HepG2 (cell line): ENCODE measurements around the gene METTL27. TPM values are rescaled to one million over a fixed set of nuclear protein-coding genes. Genes with fewer than 3 reads are reported as not detected.
A peak's percentile ranks its signal among the peaks of the same experiment; 100 is the strongest.

Experiments used
- ELF4 ChIP-seq: sonication (generic); formaldehyde crosslinking; IDR thresholded peaks from 2 replicates; pipeline ENCODE4 v1.5.0; 2020; ENCODE audit warnings: missing genetic modification reagents, mild to moderate bottlenecking, moderate library complexity, borderline replicate concordance
- IKZF4 ChIP-seq: sonication (generic); formaldehyde crosslinking; IDR thresholded peaks from 2 replicates; pipeline ENCODE4 v1.5.1; 2020; ENCODE audit warnings: borderline replicate concordance, mild to moderate bottlenecking, low read depth, missing genetic modification reagents; ENCODE audit errors: not compliant biosample characterization
- IRF2 ChIP-seq: IDR thresholded peaks from 2 replicates; pipeline ENCODE4 v1.6.1; 2018; ENCODE audit warnings: missing genetic modification reagents, missing compliant biosample characterization
- MEIS2 ChIP-seq: sonication (generic); formaldehyde crosslinking; IDR thresholded peaks from 2 replicates; pipeline ENCODE4 v1.9.0; 2021; ENCODE audit warnings: mild to moderate bottlenecking, missing genetic modification reagents
- MXI1 ChIP-seq: IDR thresholded peaks from 3 replicates; pipeline ENCODE4 v1.6.1; 2012; ENCODE audit warnings: low read depth, low read length, inconsistent platforms, borderline replicate concordance
- MYC ChIP-seq: sonication (generic); formaldehyde crosslinking; IDR thresholded peaks from 2 replicates; pipeline ENCODE4 v1.9.0; 2021; ENCODE audit warnings: missing genetic modification reagents, borderline replicate concordance
- POLR2AphosphoS2 ChIP-seq: IDR thresholded peaks from 2 replicates; pipeline ENCODE4 v1.6.1; 2011; ENCODE audit warnings: low read depth, low read length, improper control_type of control experiment
- RBM22 ChIP-seq: fragments of 200-400 bp; formaldehyde crosslinking; optimal IDR thresholded peaks from 2 replicates; pipeline ENCODE3; 2017; ENCODE audit warnings: mild to moderate bottlenecking, low read length, moderate library complexity
- SNRNP70 ChIP-seq: fragments of 200-400 bp; formaldehyde crosslinking; IDR thresholded peaks from 2 replicates; pipeline ENCODE4 v1.6.1; 2017; ENCODE audit warnings: mild to moderate bottlenecking, low read depth, low read length, moderate library complexity
- TAF15 ChIP-seq: fragments of 200-400 bp; formaldehyde crosslinking; IDR thresholded peaks from one replicate; pipeline ENCODE4 v1.6.1; 2018; ENCODE audit warnings: mild to moderate bottlenecking, low read depth, low read length; ENCODE audit not compliant: poor library complexity, severe bottlenecking
- TOPORS ChIP-seq: sonication (generic); formaldehyde crosslinking; IDR thresholded peaks from 2 replicates; pipeline ENCODE4 v1.8.0; 2023; ENCODE audit warnings: mild to moderate bottlenecking, missing genetic modification reagents
- ZBTB20 ChIP-seq: sonication (generic); formaldehyde crosslinking; IDR thresholded peaks from 2 replicates; pipeline ENCODE4 v1.8.1; 2023; ENCODE audit warnings: missing genetic modification reagents, low read depth, mild to moderate bottlenecking, borderline replicate concordance
- ZFAT ChIP-seq: sonication (generic); formaldehyde crosslinking; conservative IDR thresholded peaks from 2 replicates; pipeline ENCODE4 v1.8.1; 2023; ENCODE audit warnings: missing genetic modification reagents, inconsistent platforms
- ZNF143 ChIP-seq: sonication (generic); formaldehyde crosslinking; IDR thresholded peaks from 2 replicates; pipeline ENCODE4 v1.4.0; 2020; ENCODE audit warnings: missing genetic modification reagents
- ZNF530 ChIP-seq: sonication (generic); formaldehyde crosslinking; IDR thresholded peaks from 2 replicates; pipeline ENCODE4 v1.5.0; 2020; ENCODE audit warnings: low read depth, mild to moderate bottlenecking, missing genetic modification reagents
- ZNF574 ChIP-seq: sonication (generic); formaldehyde crosslinking; IDR thresholded peaks from 2 replicates; pipeline ENCODE4 v1.4.0; 2020; ENCODE audit warnings: missing genetic modification reagents
- polyA plus RNA-seq, 8 experiments: library from polyadenylated mRNA; depleted of rRNA in 3 of 8; stranded (reverse) in 7 of 8; unstranded in 1 of 8; fragments of >200 nt; fragmentation: Illumina TruSeq in 4 of 8; extraction: Trizol in 4 of 8; gene quantifications; 2 replicates each; pipeline versions ENCODE4 v1.2.1 to v1.2.3, GENCODE V29; 2011 to 2016; ENCODE audit warnings: low read depth in 4 of 8, missing spikeins in 1 of 8, mixed read lengths in 1 of 8; ENCODE audit not compliant: insufficient read depth in 1 of 8
- total RNA-seq, 5 experiments: library from RNA; depleted of rRNA; stranded (reverse); fragments of >200 nt; fragmentation: Illumina TruSeq; extraction: Trizol; gene quantifications; 2 replicates each; pipeline ENCODE4 v1.2.3, GENCODE V29; 2016; ENCODE audit warnings: low read depth in 1 of 5
- TF ChIP-seq, protein P1 (sequence below): sonication (generic); formaldehyde crosslinking; IDR thresholded peaks from 2 replicates; pipeline ENCODE4 v1.8.1; 2023; ENCODE audit warnings: mild to moderate bottlenecking, inconsistent platforms, moderate library complexity, missing genetic modification reagents, borderline replicate concordance
- TF ChIP-seq, protein P2 (sequence below): sonication (generic); formaldehyde crosslinking; IDR thresholded peaks from 2 replicates; pipeline ENCODE4 v1.5.0; 2020; ENCODE audit warnings: mild to moderate bottlenecking, low read depth, missing genetic modification reagents, borderline replicate concordance
- TF ChIP-seq, protein P3 (sequence below): IDR thresholded peaks from 2 replicates; pipeline ENCODE4 v1.6.1; 2016; ENCODE audit warnings: missing biosample characterization, missing genetic modification reagents, low read depth

METTL27 gene
- total and polyA plus RNA-seq, 2 of the 13 experiments (the other 11 are each of a cell fraction or from before 2014, with no cell fraction given): 2.0 to 3.0 TPM

DNA sequence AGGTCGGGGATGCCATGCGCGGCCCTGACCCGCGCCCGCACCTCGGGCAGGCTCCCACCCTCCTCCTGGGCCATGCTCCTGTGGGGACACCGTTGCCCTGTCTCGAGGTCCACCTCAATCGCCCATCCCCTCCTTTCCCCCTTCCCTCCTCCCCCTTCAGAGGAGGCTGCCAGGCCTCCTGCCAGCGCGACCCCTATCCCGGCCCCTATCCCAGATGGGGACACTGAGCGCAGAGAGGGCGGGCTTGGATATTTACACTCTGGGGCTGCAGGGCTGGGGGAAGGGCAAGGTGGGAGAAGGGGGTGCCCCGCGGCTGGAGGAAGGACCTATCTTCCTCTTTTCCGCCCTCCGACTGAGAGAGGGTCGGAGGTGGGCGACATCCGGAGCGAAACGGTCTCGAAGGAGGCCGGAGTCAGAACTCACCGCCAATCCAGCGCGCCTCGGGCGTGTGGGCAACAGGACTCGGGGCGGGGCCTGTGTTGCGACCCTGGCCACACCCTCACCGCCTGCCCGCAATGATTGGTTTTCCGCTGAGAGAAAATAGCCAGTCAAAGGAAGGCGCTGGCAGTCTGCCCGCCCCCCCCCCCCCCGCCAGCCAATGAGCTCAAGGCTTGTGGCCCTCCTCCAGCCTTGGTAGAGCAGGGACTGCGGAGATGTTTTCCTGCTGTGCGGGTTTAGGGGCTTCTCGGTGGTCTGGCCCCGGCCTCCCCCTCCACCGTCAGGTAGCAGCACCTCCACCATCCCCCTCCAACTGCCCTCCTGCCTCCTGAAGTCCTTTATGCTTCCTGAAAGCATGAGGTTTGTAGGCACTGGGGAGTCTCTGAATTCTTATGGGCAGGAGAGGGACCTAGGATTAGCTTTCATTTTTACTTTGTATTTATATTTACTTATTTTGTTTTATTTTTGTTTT, at the start of gene METTL27 (continued):
- no peak for TF ChIP-seq ZNF530 (CRISPR knock-in tag)
- no peak for TF ChIP-seq ZFAT (CRISPR knock-in tag)
- TF ChIP-seq MEIS2 (CRISPR knock-in tag): no peak
- no peak for TF ChIP-seq MXI1
- TF ChIP-seq ZBTB20 (CRISPR knock-in tag): 0 out of 2 replicates have a peak, but pooled peaks have one; percentile 27
- no peak for TF ChIP-seq ZNF143
- TF ChIP-seq IRF2 (CRISPR knock-in tag): 0 out of 2 replicates have a peak, but pooled peaks have one; percentile 34
- no peak for TF ChIP-seq IKZF4 (CRISPR knock-in tag)
- TF ChIP-seq SNRNP70: no peak
- TF ChIP-seq RBM22: no peak
- TF ChIP-seq ELF4 (CRISPR knock-in tag): no peak
- TF ChIP-seq TOPORS (CRISPR knock-in tag): no peak
- TF ChIP-seq, protein P1, sequence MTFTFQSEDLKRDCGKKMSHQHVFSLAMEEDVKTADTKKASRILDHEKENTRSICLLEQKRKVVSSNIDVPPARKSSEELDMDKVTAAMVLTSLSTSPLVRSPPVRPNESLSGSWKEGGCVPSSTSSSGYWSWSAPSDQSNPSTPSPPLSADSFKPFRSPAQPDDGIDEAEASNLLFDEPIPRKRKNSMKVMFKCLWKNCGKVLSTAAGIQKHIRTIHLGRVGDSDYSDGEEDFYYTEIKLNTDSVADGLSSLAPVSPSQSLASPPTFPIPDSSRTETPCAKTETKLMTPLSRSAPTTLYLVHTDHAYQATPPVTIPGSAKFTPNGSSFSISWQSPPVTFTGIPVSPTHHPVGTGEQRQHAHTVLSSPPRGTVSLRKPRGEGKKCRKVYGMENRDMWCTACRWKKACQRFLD (CRISPR knock-in tag): no peak
- TF ChIP-seq, protein P2, sequence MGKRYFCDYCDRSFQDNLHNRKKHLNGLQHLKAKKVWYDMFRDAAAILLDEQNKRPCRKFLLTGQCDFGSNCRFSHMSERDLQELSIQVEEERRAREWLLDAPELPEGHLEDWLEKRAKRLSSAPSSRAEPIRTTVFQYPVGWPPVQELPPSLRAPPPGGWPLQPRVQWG (CRISPR knock-in tag): no peak
- peak; percentile 35; the same call in 1 of the 2 replicates for TF ChIP-seq MYC (CRISPR knock-in tag)
- no peak for TF ChIP-seq POLR2AphosphoS2
- TF ChIP-seq, protein P3, sequence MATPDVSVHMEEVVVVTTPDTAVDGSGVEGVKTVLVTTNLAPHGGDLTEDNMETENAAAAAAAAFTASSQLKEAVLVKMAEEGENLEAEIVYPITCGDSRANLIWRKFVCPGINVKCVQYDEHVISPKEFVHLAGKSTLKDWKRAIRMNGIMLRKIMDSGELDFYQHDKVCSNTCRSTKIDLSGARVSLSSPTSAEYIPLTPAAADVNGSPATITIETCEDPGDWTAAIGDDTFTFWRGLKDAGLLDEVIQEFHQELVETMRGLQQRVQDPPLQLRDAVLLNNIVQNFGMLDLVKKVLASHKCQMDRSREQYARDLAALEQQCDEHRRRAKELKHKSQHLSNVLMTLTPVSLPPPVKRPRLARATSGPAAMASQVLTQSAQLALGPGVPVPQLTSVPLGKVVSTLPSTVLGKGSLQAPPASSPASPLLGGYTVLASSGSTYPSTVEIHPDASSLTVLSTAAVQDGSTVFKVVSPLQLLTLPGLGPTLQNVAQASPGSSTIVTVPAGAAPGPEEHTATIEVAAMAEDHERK (CRISPR knock-in tag): no peak
- TF ChIP-seq ZNF574 (CRISPR knock-in tag): no peak
- no peak for TF ChIP-seq TAF15
